ENCODE data around the gene ST6GALNAC3. TPM values are rescaled to one million over a fixed set of nuclear protein-coding genes. Genes with fewer than 3 reads are reported as not detected.

The ST6GALNAC3 gene
- total and polyA plus RNA-seq, 2 experiments from 2014 or later = 29.4 to 33.3 TPM

GRCh38 chr1:76510672-76511557, 436.4 kb downstream of the ST6GALNAC3 start:
- no peaks in the 10 kb centered on the region for H3K79me2 ChIP-seq
- H3K4me1 ChIP-seq (ENCODE audit: insufficient read depth) = no peaks in the 10 kb centered on the region
- no peaks in the 10 kb centered on the region for H3K27me3 ChIP-seq
- H3K9me3 ChIP-seq (ENCODE audit: low read depth) = no peaks in the 10 kb centered on the region
- WGBS (ENCODE audit: low lambda C conversion rate, missing lambda C conversion rate) = 67% methylated on average over 7 of the region's 7 CpGs
- H2AFZ ChIP-seq = no peak overlapping the region
- H3K4me2 ChIP-seq = no peak overlapping the region
- H3K36me3 ChIP-seq (replicated peaks; ENCODE audit: insufficient read depth, low read depth) = no peaks in the 10 kb centered on the region
- no peaks in the 10 kb centered on the region for H3K9me2 ChIP-seq (replicated peaks; ENCODE audit: insufficient read depth)
- no peak overlapping the region for H3K27ac ChIP-seq
- no peak overlapping the region for H3K4me3 ChIP-seq
- H4K20me1 ChIP-seq (ENCODE audit: insufficient read depth, poor library complexity, severe bottlenecking) = no peaks in the 10 kb centered on the region
- DNase-seq (ENCODE audit: low spot score) = peak; percentile 16
- TF ChIP-seq EZH2phosphoT487 (IDR thresholded peaks at IDR 0.05; ENCODE audit: low read depth, severe bottlenecking, unreplicated experiment) (no peak), CTCF (IDR thresholded peaks at IDR 0.05; ENCODE audit: poor library complexity) (no peak), EZH2 (IDR thresholded peaks at IDR 0.05; ENCODE audit: borderline replicate concordance) (no peak)

GRCh38 chr1:76511558-76512179, 437.1 kb downstream of the ST6GALNAC3 start:
- no peak for DNase-seq (ENCODE audit: low spot score)
- no peak overlapping the region for H2AFZ ChIP-seq
- no peaks in the 10 kb centered on the region for H3K36me3 ChIP-seq (replicated peaks; ENCODE audit: insufficient read depth, low read depth)
- H3K79me2 ChIP-seq = no peaks in the 10 kb centered on the region
- H3K4me2 ChIP-seq = no peak overlapping the region
- no peaks in the 10 kb centered on the region for H3K9me3 ChIP-seq (ENCODE audit: low read depth)
- WGBS (ENCODE audit: low lambda C conversion rate, missing lambda C conversion rate) = 83% methylated on average over 5 of the region's 5 CpGs
- H3K27me3 ChIP-seq = no peaks in the 10 kb centered on the region
- no peak overlapping the region for H3K4me3 ChIP-seq
- no peak overlapping the region for H3K27ac ChIP-seq
- TF ChIP-seq EZH2phosphoT487 (IDR thresholded peaks at IDR 0.05; ENCODE audit: low read depth, severe bottlenecking, unreplicated experiment) (no peak), EZH2 (IDR thresholded peaks at IDR 0.05; ENCODE audit: borderline replicate concordance) (no peak), CTCF (IDR thresholded peaks at IDR 0.05; ENCODE audit: poor library complexity) (no peak)
- no peaks in the 10 kb centered on the region for H3K4me1 ChIP-seq (ENCODE audit: insufficient read depth)
- H3K9me2 ChIP-seq (replicated peaks; ENCODE audit: insufficient read depth) = no peaks in the 10 kb centered on the region
- no peaks in the 10 kb centered on the region for H4K20me1 ChIP-seq (ENCODE audit: insufficient read depth, poor library complexity, severe bottlenecking)

GRCh38 chr1:76530953-76531352, 456.4 kb downstream of the ST6GALNAC3 start:
- no peaks in the 10 kb centered on the region for H3K9me3 ChIP-seq (ENCODE audit: low read depth)
- no peak overlapping the region for H3K27ac ChIP-seq
- no peaks in the 10 kb centered on the region for H3K9me2 ChIP-seq (replicated peaks; ENCODE audit: insufficient read depth)
- no peaks in the 10 kb centered on the region for H3K79me2 ChIP-seq
- DNase-seq (ENCODE audit: low spot score) = no peak
- 75% methylated on average over 3 of the region's 3 CpGs for WGBS (ENCODE audit: low lambda C conversion rate, missing lambda C conversion rate)
- H3K4me1 ChIP-seq (ENCODE audit: insufficient read depth) = no peaks in the 10 kb centered on the region
- no peak overlapping the region for H3K4me3 ChIP-seq
- no peak for TF ChIP-seq EZH2phosphoT487 (IDR thresholded peaks at IDR 0.05; ENCODE audit: low read depth, severe bottlenecking, unreplicated experiment)
- TF ChIP-seq EZH2 (IDR thresholded peaks at IDR 0.05; ENCODE audit: borderline replicate concordance) = no peak
- no peak for TF ChIP-seq CTCF (IDR thresholded peaks at IDR 0.05; ENCODE audit: poor library complexity)
- no peaks in the 10 kb centered on the region for H4K20me1 ChIP-seq (ENCODE audit: insufficient read depth, poor library complexity, severe bottlenecking)
- H3K4me2 ChIP-seq = no peak overlapping the region
- no peaks in the 10 kb centered on the region for H3K36me3 ChIP-seq (replicated peaks; ENCODE audit: insufficient read depth, low read depth)
- no peaks in the 10 kb centered on the region for H3K27me3 ChIP-seq
- H2AFZ ChIP-seq = no peak overlapping the region

Measured in hepatocyte (in vitro differentiated cells).